CD4-positive, alpha-beta T cell treated with Interleukin-4 for 4 hours (primary cell): ENCODE results near the gene TMEM185B.
A peak's percentile ranks its signal among the peaks of the same experiment; 100 is the strongest.
"Not testable (repeated sequence)": the region's sequence is repeated elsewhere in the genome, so short reads cannot be mapped to it uniquely, and the experiment has no call there.

Source experiments
- DNase-seq: peaks from one replicate; pipeline ENCODE4 v3.0.0-alpha.2; 2020

Gene TMEM185B

DNA sequence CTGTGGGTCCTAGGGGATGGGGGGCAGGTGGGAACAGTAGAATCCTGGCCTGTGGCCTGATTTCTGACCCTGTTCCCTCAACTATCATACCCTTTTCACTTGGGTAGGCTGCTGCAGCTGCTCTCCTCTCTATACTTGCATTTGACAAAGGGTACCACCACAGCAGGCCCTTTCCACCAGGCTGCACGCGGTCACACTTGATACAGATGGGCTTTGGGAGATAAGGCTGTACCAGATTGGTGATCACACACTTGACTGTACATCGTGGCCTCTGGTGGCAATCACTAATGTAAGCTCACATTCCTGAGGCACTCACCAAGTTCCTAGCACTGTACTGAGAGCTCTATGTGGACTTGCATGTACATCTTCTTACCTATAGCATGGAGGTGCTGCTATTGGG, 27.9 kb upstream of the TMEM185B start:
- DNase-seq, result no peak

DNA sequence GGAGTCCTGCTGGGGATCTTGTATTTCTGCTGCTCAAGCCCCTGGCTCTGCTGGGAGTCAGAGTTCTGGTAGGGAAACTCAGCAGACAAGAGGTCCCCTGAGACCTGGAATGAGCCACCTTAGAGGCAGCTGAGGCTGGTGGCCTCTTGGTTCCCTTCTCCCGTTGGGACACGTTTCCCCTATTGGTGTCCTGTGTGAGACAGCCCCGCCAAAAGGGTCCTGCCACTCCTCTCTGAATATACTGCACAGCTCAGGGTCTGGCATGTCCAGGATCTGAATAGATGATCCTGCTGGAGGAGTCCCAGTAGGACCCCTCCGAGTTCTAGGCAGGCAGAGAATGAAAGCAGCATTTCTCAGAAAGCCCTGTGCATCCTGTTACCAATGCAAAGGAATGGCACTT, 27.4 kb upstream of the TMEM185B start:
- no peak for DNase-seq

DNA sequence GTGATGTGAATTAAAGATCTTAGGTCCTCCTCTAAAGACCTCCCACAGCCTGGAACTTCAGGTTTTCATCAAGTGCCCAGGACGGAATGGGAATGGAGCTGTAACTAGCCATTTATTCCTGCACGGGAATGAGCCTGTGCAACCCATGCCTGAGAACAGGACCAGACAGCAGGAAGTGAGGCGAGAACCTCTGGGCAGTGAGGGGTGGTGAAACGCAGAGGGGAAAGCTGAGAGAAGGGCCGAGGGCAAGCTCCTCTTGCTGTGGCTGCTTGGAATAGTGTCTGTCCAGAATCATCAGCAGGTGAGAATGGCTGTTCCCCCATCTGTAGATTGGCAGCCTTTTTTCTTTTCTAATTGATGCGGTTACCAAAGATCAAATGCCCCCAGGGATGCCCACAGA, 24.7 kb upstream of the TMEM185B start:
- DNase-seq, result no peak

DNA sequence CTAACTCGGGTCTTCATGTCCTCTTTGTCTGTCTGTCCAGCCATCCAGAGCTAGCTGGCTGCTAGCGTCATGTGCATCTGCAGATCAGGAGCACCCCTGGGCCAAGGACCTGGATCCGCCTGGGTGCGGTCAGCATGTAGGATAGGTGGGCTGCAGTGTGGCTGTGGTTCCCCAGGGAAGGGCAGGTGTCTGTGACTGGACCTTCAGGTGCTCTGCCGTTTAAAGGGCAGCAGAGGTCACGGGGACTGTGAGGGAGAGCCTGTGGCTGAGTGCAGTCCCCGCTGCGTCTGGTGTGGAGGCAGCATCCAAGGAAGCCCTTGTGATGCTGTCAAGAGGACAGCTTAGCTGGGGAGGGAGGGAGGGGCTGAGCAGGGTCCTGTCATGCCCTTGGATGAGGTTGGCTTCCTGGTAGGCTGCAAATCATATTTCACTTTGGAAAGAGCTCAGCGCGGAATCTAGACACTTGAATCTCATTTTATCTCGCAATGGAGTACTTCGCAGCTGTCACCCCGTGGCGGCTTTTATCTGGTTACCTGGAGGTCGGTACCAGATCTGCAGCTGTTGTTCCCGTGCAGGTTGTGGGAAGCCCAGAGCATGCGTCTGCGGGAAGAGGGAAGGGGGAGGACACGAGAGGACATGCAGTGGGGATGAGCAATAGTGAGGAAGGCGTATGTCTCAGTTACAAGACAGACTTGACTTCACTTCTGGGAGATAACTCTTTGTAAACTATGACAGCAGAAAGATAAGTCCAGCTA, 23.5 kb upstream of the TMEM185B start:
- no peak for DNase-seq

DNA sequence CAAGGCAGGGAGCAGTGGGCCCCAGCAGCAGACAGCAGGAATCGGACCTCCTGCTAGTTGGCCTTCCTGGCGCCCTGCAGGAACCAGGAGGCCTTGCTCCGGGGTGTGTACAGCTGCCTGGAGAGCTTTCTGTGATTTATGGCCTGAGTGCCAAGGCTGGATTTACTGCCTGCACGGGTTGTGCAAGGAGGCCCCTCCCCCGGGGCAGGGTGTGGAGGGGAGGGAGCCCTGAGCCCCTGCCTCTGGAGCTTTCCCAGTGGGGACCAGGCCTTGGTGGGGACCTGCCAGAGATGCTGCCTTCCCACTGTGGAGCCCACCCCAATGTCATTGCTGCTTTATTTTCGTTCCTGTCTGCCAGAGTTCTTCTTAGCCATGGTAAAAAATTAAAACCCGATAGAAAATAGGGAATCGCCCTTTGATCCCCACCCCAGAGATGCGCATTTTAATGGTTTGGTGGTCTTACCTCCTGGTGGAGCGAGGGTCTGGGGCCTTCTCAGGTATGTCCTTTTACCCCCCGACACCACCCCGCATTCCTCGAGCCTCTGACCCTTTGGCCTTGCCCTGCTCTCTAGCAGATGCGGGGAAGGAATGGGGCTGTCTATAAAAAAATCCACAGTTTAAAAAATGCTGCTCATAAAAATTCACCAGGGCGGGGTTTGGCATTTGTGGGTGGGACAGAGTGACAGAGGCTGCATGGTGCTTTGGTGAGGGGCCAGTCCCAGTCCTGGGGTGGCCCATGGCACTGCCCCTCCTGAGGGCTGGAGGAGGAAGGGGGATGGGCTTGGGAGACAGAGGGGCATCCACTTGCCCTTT, 22.5 kb upstream of the TMEM185B start:
- no peak for DNase-seq

DNA sequence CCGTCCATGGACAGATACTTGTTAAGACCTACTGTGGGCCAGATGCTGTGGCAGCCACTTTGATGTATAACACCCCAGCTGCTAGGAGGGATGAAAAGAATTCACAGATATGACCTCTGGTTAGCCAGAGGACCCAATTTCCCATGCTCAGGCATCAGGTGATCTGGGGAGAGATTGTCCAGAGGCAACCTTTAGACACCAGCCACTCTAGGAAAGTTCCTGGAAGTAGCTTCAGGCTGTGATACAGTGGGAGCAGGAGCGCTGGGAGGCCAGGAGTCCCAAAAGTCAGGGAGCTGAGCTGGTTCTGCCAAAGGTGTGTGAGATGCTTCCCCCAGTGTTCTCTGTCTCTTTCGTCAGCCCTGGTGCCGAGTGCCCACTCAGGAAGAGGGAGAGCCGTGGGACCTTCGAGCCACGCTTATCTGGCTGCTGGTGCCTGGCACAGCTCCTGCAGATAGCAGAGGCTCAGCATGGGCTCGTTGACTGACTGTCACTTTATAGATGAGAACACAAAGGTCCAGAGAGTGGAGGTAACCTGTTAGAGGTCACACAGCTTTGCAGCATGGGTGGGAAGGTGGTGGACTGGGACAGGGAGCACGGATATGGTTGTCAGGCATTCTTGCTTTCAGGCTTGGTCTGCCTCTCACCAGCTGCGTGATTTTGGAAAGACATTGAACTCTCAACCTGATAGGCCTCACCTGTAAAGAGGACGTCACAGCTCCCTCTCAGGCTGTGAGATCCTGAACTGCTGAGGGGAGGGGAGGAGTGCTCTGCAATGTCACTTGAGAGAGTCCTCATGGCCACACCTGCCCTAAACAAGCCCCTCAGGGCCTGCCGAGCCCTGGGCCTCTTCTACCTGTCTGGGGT, 21.7 kb upstream of the TMEM185B start:
- no peak for DNase-seq

DNA sequence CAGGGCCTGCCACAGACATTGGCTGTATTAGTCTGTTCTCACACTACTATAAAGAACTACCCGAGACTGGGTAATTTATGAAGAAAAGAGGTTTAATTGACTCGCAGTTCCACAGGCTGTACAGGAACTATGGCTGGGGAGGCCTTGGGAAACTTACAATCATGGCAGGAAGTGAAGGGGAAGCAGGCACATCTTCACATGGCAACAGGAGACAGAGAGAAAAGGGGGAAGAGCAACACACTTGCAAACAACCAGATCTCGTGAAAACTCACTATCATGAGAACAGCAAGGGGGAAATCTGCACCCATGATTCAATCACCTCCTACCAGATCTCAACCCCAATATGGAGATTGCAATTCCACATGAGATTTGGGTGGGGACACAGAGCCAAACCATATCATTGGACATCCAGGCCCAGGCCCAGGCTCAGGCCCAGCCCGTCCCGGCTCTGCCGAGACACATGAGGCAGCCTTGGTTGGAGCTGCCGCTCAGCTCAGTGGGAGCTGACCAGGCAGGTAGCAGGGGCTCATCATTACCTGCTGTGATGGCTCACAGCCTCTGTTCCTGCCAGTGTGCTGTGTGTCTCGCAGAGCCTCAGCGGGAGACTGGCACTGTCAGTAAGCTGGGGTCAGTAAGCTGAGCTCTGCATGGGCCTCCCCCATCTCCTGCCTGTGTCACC, 20.8 kb upstream of the TMEM185B start:
- no peak for DNase-seq

DNA sequence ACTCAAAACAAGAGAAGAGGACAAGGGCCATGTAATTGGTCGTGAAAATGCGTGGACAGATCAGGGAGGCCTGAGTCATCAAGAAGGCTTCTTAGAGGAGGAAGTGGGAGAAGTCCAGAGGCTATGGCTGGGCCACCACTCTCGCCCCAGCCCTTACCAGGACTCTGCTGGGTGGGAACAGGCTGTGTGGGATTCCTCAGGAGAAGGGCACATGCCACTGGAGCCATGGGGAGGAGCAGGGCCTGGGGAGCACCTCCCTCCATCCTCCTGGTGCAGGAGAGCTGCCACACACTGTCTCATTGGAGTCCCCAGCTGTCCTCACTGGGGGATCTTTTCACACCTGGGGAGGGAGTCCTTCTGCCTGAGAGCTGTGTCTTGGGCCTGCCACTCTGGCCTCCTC, 20.0 kb upstream of the TMEM185B start:
- DNase-seq, result no peak

DNA sequence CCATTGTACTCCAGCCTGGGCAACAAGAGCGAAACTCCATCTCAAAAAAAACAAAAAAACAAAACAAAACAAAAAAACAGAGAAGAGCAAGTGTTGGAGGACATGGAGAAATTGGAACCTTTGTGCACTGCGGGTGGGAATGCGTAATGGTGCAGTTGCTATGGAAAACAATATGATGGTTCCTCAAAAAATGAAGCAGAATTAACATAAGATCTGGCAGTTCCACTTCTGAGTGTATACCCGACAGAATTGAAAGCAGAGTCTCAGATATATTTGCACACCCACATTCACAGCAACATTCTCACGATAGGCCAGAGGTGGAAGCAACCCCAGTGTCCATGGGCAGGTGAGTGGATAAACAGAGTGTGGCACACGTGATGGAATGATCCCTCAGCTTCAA, 18.5 kb upstream of the TMEM185B start:
- DNase-seq, result no peak

DNA sequence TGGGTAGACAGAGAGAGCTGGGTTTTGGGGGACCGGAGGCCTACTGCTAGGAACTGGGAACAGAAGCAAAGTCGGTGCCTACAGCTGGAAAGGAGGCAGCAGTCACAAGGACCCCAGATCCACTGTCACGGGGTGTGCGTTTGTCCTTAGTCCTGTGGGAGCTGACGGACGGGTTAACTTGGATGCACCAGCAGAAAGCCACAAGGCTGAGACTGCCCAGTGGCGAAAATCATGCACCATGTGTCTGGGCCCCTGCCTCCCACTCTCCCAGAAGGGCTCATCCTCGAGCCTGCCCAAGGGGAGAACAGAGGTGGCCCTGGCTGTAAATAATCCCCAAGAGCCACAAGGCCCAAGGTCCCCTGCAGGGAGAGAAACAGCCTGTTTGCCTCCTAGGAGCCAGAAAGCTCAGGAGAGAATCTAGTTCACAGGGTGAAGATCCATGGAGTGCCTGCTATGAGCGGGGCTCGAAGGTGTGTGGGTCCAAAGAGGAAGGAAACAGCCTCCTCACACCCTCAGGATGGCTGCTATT, 17.8 kb upstream of the TMEM185B start:
- DNase-seq, result no peak

DNA sequence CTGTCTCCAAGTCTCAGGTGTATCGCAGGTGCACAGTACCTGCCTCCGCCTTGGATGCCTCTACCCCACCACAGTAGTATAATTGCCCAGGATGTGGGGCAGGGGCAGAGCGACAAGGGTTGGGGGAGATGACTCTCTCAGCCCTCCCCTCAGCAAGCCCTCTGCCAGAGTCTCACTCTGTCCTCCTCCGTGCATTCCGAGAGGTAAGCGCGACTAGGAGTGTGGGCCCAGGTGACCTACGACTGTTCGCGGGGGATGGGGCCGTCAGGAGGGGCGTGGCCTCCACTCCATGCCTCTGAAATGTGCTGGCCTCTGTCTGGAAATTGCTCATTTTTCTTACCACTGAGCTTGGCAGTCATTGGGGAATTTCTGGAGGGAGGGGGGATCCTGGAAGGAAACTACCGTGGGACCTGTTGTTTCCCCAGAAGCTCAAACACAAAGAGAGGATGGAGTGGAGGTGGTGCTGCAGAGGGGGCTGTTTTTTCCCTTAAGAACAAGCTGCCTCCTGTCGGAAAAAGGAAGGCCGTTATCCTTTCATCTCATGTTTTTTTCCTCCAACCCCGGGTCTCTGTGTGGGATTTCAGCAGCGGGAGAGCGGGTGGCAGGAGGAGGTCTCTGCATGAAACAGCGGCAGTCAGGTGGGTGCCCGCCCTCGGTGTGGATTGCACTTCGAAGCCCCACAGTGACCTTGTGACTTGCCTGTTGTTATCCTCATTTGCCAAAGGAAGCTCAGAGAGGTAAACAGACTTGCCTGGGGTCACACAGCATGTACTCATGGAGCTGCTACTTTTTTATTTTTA, 16.5 kb upstream of the TMEM185B start:
- no peak for DNase-seq

DNA sequence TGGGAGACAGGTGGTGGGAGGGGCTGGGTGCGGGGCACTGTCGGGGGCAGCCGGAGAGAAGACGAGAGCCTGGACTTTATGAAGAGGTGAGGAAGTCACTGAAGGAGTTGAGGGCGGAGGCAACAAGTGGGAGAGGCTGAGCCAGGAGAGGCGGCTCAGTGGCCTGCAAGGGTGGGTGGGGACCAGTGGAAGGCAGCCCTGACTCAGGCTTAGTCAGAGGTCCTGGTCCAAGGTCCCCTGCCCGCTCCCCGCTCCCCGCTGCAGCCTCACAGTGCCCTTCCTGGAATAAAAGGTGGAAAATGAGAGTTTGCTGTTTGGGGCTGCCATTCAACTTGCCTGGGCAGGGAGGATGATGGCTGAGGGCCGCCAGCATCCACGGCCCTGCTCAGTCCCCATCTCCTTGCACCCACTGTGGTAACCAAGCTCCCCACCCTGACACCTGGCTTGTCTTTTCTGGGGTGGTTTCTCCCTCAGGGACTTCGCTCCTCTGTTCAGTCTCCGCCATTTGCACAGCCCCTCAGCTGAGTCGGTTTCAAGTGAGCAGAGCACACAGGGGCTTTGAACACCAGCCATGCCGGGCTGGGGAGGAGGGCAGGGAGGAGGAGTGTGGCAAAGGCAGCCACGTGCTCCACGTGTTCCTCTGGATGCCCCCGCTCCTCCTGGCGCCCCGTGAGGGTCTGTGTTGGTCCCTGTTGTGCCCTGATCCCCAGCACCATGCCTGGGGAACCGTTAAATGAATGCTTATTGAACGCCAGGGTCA, 15.7 kb upstream of the TMEM185B start:
- DNase-seq, result no peak

DNA sequence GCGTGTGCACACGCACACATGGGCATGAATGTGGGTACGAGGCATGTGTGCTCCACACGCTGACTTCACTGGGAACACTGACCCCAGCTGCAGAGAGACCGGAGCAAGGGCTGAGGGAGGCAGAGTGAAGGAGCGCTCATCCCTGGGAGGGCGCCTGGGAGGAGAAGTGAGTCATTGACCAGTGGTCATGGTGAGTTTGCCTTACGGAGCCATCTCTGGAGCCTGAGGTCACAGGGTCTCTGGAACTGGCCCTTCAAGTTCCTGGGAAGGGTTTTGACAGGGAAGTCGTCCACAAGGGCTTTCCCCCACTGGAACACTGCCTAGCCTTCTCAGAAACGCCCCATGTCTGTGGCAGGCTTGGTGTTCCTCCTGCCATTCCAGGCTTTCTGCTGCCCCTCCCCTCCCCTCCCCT, 14.3 kb upstream of the TMEM185B start:
- DNase-seq, result no peak

DNA sequence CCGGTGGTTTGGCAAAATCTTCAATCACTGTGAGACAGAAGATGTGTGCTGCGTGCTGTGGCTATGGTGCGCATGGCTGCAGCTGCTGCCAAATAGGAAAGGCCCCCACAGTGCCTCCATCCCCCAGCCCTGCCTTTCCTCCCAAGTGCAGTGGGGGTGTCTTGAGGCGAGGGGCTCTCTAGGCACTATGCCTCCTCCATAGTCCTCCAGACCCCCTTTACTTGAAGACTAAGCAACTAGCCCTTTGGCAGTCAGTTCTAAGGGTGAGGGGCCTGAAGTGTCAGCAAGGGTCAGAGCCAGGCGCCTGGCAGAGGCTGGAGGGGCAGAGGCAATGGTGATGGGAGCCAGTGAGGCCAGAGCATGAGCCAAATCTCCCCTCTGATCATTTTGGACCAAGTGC, 13.6 kb upstream of the TMEM185B start:
- DNase-seq, result no peak

DNA sequence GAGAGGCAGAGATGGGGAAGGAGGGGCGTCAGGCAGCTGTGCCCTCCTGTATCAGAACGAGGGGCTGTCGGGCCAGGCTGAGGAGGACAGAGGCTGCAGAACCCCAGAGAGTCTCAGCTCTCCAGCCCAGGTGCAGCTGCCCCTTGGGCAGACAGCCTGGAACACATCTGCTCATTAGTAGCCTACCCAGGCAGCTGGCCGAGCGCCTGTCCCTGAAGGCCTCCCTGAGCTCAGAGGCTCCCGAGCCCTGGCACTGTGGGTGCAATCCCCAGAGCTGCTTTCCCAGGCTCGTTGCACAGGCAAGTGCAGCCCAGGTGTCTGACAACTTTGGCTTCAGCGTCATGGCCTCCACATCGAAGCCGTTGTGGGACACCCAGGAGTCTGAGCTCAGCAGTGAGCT, 13.1 kb upstream of the TMEM185B start:
- no peak for DNase-seq

DNA sequence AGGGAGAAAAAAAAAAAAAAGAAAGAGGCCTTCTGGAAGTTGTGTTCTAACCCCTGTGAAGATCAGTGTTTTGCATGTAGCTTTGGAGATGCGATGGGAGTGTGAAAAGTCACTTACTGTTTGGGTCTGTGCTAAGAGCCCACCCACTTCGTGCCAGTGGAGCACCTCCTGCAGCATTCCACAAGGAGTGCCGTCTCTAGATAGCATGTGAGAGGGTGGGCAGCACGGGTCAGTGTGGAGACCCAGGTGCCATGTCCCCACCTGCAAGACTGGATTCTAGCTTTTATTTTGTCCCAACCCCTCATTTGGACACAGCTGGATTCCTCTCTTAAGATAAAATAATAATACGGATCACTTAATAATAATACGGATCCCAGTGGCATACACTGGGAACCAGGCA, 12.5 kb upstream of the TMEM185B start:
- no peak for DNase-seq

DNA sequence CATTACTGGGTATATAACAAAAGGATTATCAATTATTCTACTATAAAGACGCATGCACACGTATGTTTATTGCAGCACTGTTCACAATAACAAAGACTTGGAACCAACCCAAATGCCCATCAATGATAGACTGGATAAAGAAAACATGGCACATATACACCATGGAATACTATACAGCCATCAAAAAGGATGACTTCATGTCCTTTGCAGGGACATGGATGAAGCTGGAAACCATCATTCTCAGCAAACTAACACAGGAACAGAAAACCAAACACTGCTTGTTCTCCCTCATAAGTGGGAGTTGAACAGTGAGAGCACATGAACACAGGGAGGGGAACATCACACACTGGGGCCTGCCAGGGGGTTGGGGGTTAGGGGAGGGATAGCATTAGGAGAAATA, 12.0 kb upstream of the TMEM185B start:
- not testable (repeated sequence) for DNase-seq

DNA sequence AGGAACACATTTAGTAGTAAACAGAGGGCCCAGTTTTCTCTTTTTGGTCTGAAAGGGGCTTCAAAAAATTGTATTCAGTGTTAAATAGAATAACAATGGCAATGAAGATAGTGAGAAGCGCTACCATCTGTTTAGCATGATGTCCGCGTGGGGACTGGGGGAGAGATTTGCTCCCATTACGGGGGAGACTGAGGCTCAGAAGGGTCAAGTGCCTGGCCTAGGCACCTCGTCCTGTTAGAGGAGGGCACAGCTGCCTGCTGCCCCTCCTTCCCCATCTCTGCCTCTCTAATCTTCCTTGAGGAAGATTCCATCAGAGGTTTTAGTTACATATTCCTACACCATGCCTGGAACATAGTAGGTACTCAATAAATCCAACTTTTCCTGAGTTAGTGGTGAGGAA, 10.1 kb upstream of the TMEM185B start:
- no peak for DNase-seq

DNA sequence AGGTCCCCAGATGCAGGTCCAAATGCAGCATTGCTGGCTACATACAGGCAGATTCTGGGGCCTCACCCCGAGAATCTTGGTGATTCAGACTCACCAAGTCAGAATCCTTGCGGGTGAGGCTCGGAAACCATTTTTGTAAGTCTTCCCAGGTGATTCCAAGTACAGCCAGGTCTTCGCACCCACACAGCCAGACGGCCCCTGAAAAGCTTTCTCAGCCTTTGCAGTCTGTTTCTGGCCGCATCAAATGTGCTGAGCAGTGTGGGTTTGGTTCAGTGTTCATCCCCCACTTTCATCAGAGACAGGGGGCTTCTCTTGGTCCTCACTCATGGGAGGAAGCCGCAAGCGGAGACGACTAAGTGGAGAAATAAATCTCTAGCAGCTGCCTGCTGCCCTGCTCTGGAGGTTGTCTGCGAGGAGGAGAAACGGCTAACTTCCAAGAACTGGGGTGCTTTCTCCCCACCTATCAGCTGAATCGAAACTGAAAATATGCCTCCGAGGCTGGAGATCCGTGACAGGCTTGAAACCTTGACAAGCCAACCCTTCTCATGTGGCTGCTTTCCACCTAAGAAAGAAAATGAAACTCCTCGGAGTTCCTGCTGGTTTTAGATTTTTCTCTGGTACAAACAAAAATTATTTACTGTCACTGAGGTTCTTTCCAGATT, 8.9 kb upstream of the TMEM185B start:
- peak; percentile 81 for DNase-seq

DNA sequence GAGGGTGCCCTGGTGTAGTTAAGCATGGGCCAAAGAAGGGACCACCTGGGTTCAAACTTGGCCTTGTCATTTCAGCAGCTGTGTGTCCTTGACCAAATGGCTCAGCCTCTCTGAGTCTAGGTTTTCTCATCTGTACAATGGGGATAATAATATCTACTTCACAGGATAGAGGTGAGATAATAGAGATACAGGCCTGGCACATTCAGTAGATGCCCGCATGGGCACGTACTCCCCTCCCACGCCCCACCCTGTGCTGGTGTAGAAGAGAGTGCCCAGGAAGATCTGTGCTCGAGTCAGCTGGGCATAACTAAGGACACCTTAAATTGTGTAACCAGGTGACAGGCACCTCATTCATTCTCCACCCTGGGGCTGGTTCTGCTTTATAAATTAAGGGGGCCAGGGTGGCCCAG, 8.4 kb upstream of the TMEM185B start:
- DNase-seq, result peak; percentile 25
